CD4-positive, alpha-beta T cell treated with Interleukin-4 for 1 hour (primary cell): ENCODE results near the gene ROS1.
"Not testable (repeated sequence)": the region's sequence is repeated elsewhere in the genome, so short reads cannot be mapped to it uniquely, and the experiment has no call there.

Source experiments
- DNase-seq, 2 donors: peaks; one replicate each; pipeline ENCODE4 v3.0.0-alpha.2; 2020 to 2022

Gene ROS1

GRCh38 chr6:117425431-117426153 lies at the start of gene ROS1:
Gene ROS1 (minus strand): TSS chr6:117425942. CDS start chr6:117425656, 286 bp downstream.
- no peak for DNase-seq

- no peak for DNase-seq
These were observed 47.7 kb upstream of the ROS1 start for GRCh38 chr6:117473401-117473800.

GRCh38 chr6:117472667-117473066 lies 46.9 kb upstream of the ROS1 start:
- DNase-seq: no peak

GRCh38 chr6:117469791-117470190 lies 44.0 kb upstream of the ROS1 start:
- DNase-seq: no peak

DNA sequence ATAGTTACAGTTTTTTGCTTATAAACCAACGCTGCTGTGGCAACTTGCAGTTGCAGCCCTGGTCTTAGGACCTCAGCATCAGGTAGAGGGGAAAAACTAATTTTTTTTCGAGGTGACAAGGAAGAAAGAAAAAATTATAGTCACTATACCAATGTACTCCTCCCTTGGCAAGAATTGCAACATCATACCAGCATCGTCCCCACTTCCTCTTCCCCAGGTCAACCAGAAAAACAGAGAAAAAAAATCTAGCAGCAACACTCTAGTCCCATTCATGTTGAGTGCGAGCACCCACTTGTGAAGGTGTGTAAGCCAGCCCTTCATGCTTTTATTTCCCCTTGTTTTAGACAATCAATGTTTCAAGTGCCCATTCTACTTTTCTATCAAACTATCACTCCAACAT lies 43.6 kb upstream of the ROS1 start:
- DNase-seq: peak in 1 of 2 donors; percentile 10

GRCh38 chr6:117468527-117468926 lies 42.8 kb upstream of the ROS1 start:
- not testable (repeated sequence) for DNase-seq

DNA sequence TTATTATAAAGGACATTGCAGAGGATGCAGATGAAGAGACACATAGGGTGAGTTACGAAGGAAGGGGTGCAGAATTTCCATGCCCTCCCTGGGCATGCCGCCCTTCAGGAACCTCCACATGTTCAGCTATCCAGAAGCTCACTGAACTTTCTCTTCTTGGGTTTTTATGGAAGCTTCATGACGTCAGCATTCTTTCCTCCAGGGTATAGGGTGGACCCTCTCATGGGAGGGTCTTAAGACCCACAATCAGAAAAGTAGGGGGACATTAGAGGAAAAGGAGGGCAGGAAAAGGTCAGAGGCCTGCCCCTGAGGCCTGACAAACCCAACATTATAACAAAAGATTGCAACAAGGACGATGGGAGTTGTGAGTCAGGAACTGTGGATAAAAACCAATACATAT lies 42.1 kb upstream of the ROS1 start:
- DNase-seq: no peak

GRCh38 chr6:117465691-117466090 lies 39.9 kb upstream of the ROS1 start:
- DNase-seq: no peak

GRCh38 chr6:117464700-117465099 lies 39.0 kb upstream of the ROS1 start:
- no peak for DNase-seq

GRCh38 chr6:117463762-117464665 lies 38.3 kb upstream of the ROS1 start:
- DNase-seq: no peak

GRCh38 chr6:117459204-117459944 lies 33.6 kb upstream of the ROS1 start:
- DNase-seq: no peak

- no peak for DNase-seq
These were observed 31.3 kb upstream of the ROS1 start for GRCh38 chr6:117456998-117457397.

DNA sequence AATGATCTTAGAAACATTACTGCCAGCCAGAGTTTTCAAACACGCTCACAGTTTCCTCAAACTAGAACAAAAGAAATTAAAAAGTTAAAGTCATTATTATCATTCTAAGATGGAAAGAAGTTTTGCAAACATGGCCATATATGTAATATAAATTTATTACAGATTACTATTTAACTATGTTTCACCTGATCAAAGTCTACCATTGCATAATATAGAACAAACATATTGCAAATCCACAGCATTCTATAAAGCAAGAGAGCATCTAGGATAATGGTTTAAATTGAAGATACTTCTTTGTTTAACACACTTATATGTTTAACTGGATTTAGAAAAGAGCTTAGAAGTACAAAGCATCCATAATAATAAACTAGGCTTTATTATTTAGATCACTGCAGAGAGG lies 30.5 kb upstream of the ROS1 start:
- DNase-seq: no peak

DNA sequence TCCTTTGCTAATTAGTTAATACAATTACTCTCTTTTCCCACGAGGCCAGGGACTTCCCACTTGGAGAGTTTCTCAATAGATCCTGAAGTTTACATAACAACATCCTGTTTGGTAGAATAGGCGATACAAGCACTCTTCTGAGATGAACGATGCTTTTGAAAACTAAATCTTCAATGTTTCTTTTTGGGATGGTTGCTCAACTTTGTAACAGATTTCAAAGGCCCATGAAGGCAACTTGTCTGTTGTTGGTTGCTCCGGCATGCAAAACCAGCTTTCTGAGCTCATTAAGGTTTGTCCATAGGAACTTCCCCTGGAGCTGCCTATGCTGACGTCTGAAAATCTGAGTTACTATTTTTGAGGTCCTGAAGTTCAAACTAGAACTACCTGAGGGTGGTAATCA lies 25.9 kb upstream of the ROS1 start:
- no peak for DNase-seq

GRCh38 chr6:117449549-117450439 lies 24.1 kb upstream of the ROS1 start:
- DNase-seq: peak; percentile 46 to 72

GRCh38 chr6:117448732-117449485 lies 23.2 kb upstream of the ROS1 start:
- DNase-seq: no peak

DNA sequence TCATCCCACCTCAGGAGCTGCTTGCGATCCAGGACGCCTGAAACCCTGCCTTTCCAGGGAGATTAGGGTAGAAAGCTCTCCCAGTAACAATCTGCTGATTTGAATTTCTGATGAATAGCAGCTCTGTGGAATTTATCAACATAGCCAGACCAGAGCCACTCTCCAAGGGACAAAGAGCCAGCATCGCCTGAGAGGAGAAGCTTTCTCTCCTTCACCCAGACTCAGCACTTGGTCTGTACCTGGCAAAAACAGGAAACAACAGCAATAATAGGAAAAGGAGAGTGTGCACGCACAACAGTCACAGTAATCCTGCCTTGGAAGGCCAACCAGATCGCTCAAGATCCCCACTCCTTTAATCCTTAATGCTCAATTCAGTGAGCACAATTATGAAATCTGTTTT lies 22.3 kb upstream of the ROS1 start:
- no peak for DNase-seq

DNA sequence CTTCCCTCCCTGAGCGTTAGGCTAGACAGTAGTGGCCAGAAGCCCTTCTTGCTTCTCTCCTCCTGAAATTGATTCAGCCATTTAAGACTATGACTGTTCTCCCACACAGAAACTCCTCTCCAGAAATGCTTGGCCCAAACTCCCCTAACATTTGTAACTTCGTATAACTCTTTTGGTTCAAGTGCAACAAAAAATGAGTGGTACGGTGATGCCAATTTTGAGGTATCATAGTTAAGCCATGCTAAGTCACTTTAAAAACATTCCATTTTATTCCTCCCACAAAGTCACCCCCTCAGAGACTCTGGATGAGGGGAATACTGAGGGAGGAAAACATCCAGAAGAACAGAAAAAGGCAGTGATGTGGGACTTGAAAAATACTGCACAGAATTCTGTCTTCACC lies 21.1 kb upstream of the ROS1 start:
- DNase-seq: no peak

DNA sequence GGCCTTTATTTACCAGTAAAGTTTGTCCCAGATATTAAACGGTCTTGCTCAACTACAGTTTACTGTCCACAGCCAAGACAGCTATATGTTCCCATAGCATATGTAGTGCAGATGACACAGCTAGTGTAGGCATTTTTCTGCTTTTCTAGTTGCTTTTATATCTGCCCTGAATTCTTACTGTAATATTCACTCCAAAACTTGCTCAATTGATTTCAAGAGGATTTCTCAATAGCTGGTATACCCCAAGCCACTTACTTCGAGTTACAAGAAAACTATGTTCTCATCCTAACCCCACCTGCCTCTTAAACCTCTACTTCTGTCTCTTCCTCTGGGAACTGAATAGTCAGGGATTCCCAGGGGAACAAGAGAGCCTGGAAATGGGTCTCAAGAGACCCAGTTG lies 18.9 kb upstream of the ROS1 start:
- DNase-seq: no peak

DNA sequence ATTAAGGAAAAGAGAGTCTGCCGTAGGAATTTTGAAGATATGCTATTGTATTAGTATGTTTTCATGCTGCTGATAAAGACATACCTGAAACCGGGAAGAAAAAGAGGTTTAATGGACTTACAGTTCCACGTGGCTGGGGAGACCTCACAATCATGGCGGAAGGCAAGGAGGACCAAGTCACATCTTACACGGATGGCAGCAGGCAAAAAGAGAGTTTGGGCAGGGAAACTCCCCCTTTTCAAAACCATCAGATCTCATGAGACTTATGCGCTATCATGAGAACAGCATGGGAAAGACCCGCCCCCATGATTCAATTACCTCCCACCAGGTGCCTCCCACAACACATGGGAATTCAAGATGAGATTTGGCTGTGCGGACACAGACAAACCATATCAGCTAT lies 16.6 kb upstream of the ROS1 start:
- DNase-seq: not testable (repeated sequence)

DNA sequence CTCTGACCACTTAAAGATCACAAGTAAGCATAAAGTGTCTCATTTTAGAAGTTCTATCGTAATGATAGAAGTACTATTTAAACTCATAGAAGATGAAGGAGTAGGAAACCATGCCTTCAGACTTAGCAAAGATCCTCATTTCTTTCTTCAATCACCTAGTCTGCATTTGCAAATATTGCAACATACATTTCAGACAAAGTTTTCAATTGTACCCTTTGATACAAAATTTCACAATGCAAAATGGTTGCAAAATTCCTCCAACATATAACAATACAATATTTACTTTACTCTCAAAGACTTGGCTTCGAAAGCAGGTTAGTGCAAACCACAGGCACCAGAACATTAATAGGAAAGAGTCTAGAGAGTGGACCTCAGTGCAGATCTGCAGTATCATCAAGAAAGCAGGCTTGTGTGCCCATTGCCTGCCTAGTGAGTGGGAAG lies 16.1 kb upstream of the ROS1 start:
- DNase-seq: no peak
